Endothelial cell of umbilical vein (primary cell): ENCODE measurements around the gene BLOC1S3. TPM values are rescaled to one million over a fixed set of nuclear protein-coding genes. Genes with fewer than 3 reads are reported as not detected.

Source experiments
- BruUV-seq: library from RNA; stranded (reverse); fragments of 400-500 nt; replicated peaks from 2 replicates; lab custom pipeline; 2021; lab: Mats Ljungman, UMichigan
- CTCF ChIA-PET: fragments of 300-600, 350-600 bp; sonication (Branson Sonifier 250); formaldehyde crosslinking; loops from one replicate; lab custom pipeline; 2021; ENCODE audit warnings: antibody characterized with exemption, inconsistent platforms; lab: Charles Lee
- POLR2A ChIA-PET: fragments of 300-600, 350-600 bp; sonication (Branson Sonifier 250); formaldehyde crosslinking; loops from one replicate; lab custom pipeline; 2021; ENCODE audit warnings: antibody characterized with exemption, inconsistent platforms; lab: Charles Lee
- DNase-seq: peaks from one replicate; pipeline ENCODE4 v3.0.0-alpha.2; 2011; ENCODE audit warnings: low read depth, low spot score
- FAIRE-seq: peaks from 2 replicates; lab custom pipeline; 2011; peaks lifted over from hg19 to GRCh38; lab: Jason Lieb, UNC
- H2AFZ ChIP-seq: 2 replicates; pipeline ENCODE4 v1.6.0; 2012; ENCODE audit warnings: low read depth, low read length, control low read depth, inconsistent platforms
- H3K27ac ChIP-seq: 2 replicates; pipeline ENCODE4 v1.5.1; 2011; ENCODE audit warnings: low read depth, mild to moderate bottlenecking, control low read depth, low read length, moderate library complexity; ENCODE audit not compliant: insufficient read depth
- H3K27me3 ChIP-seq, 2 experiments: 2 replicates each; pipeline versions ENCODE4 v1.6.0 to v1.6.1; 2011; ENCODE audit warnings: low read length in 2 of 2, mixed read lengths in 1 of 2; ENCODE audit not compliant: control insufficient read depth in 2 of 2, insufficient read depth in 2 of 2
- H3K36me3 ChIP-seq, 2 experiments: 2 replicates in 1 of 2; 3 replicates in 1 of 2; pipeline ENCODE4 v1.5.1; 2011; ENCODE audit warnings: low read length in 2 of 2, mild to moderate bottlenecking in 1 of 2, moderate library complexity in 1 of 2; ENCODE audit not compliant: control insufficient read depth in 2 of 2, insufficient read depth in 2 of 2; ENCODE audit errors: extremely low read depth in 1 of 2
- H3K4me1 ChIP-seq: 3 replicates; pipeline ENCODE4 v1.5.1; 2011; ENCODE audit warnings: mild to moderate bottlenecking, low read length; ENCODE audit not compliant: control insufficient read depth, insufficient read depth; ENCODE audit errors: extremely low read depth
- H3K4me2 ChIP-seq: 2 replicates; pipeline ENCODE4 v1.6.1; 2011; ENCODE audit warnings: low read length, control low read depth, mixed read lengths; ENCODE audit not compliant: insufficient read depth
- H3K4me3 ChIP-seq, 3 experiments: fragments of 200-600 bp in 1 of 3; sonication (generic), shearing (Covaris generic) in 1 of 3; replicated peaks in 1 of 3; 2 replicates each; pipeline ENCODE4 v1.5.1; 2011 to 2016; ENCODE audit warnings: control low read depth in 3 of 3, low read length in 3 of 3, mild to moderate bottlenecking in 2 of 3, inconsistent platforms in 1 of 3, low read depth in 1 of 3, moderate library complexity in 1 of 3; ENCODE audit not compliant: insufficient read depth in 1 of 3
- H3K79me2 ChIP-seq: 2 replicates; pipeline ENCODE4 v1.6.0; 2012; ENCODE audit warnings: low read length, inconsistent platforms; ENCODE audit not compliant: control insufficient read depth, insufficient read depth
- H3K9ac ChIP-seq: replicated peaks from 2 replicates; pipeline ENCODE3; 2011; ENCODE audit warnings: low read length, control low read depth; ENCODE audit not compliant: insufficient read depth; ENCODE audit errors: extremely low read depth
- H3K9me1 ChIP-seq: replicated peaks from 3 replicates; pipeline ENCODE4 v1.6.0; 2011; ENCODE audit warnings: mild to moderate bottlenecking, low read length; ENCODE audit not compliant: control insufficient read depth, insufficient read depth; ENCODE audit errors: extremely low read depth
- H3K9me3 ChIP-seq: replicated peaks from 2 replicates; pipeline ENCODE4 v1.5.1; 2012; ENCODE audit warnings: low read length, inconsistent platforms; ENCODE audit not compliant: control insufficient read depth, insufficient read depth
- H4K20me1 ChIP-seq: replicated peaks from 2 replicates; pipeline ENCODE3; 2011; ENCODE audit warnings: mild to moderate bottlenecking, low read length; ENCODE audit not compliant: control insufficient read depth, insufficient read depth; ENCODE audit errors: extremely low read depth
- EZH2 ChIP-seq: IDR thresholded peaks from 2 replicates; pipeline ENCODE4 v1.6.1; 2012; ENCODE audit warnings: borderline replicate concordance, low read depth, mild to moderate bottlenecking, moderate library complexity, low read length, inconsistent platforms; ENCODE audit not compliant: severe bottlenecking
- FOS ChIP-seq: IDR thresholded peaks from 2 replicates; pipeline ENCODE4 v1.6.1; 2011; ENCODE audit warnings: mild to moderate bottlenecking, low read length, moderate library complexity, borderline replicate concordance; ENCODE audit not compliant: insufficient read depth
- GATA2 ChIP-seq: IDR thresholded peaks from 2 replicates; pipeline ENCODE4 v1.7.0; 2011; ENCODE audit warnings: low read depth, mild to moderate bottlenecking, moderate library complexity, mixed read lengths, low read length; ENCODE audit not compliant: insufficient read length, insufficient read depth
- POLR2A ChIP-seq: IDR thresholded peaks from 2 replicates; pipeline ENCODE4 v1.6.1; 2012; ENCODE audit warnings: low read depth, mild to moderate bottlenecking, control low read depth, low read length
- POLR2AphosphoS5 ChIP-seq: IDR thresholded peaks from 2 replicates; pipeline ENCODE4 v1.6.1; 2012; ENCODE audit warnings: low read depth, mild to moderate bottlenecking, control low read depth, low read length, moderate library complexity; ENCODE audit not compliant: insufficient read depth
- dilution Hi-C: fragments of 300-500 bp; cut with MboI; formaldehyde crosslinking; loops from one replicate; pipeline ENCODE4 v1.15.0; 2019; ENCODE audit warnings: low sequenced_read_pairs; ENCODE audit not compliant: extremely low pct_ligation_motif_present
- intact Hi-C: fragments of 100-400 bp; cut with micrococcal nuclease; formaldehyde crosslinking; loops from one replicate; pipeline ENCODE4 v1.10.0; 2022
- polyA plus RNA-seq, 4 experiments: library from polyadenylated mRNA; depleted of rRNA in 3 of 4; stranded (reverse) in 3 of 4; unstranded in 1 of 4; fragments of >200 nt; gene quantifications; 2 replicates each; pipeline versions ENCODE4 v1.2.1 to v1.2.3, GENCODE V29; 2011 to 2012; ENCODE audit warnings: missing spikeins in 1 of 4
- total RNA-seq: library from RNA; stranded (reverse); gene quantifications from 2 replicates; pipeline ENCODE4 v1.2.3, GENCODE V29; 2021
- TF ChIP-seq, protein P1 (sequence below), 2 donors: IDR thresholded peaks; 1 replicate in 1 of 2; 2 replicates in 1 of 2; pipeline ENCODE4 v1.5.1; 2011; ENCODE audit warnings: low read length in 2 of 2, mild to moderate bottlenecking in 2 of 2, moderate library complexity in 2 of 2, control low read depth in 1 of 2, inconsistent platforms in 1 of 2, low read depth in 1 of 2; ENCODE audit not compliant: insufficient read depth in 1 of 2; ENCODE audit errors: extremely low read depth in 1 of 2

The BLOC1S3 gene
- total and polyA plus RNA-seq, 2 donors (not counting 3 experiments of a cell fraction or from before 2014, with no cell fraction given) = 13.6 to 17.4 TPM

DNA sequence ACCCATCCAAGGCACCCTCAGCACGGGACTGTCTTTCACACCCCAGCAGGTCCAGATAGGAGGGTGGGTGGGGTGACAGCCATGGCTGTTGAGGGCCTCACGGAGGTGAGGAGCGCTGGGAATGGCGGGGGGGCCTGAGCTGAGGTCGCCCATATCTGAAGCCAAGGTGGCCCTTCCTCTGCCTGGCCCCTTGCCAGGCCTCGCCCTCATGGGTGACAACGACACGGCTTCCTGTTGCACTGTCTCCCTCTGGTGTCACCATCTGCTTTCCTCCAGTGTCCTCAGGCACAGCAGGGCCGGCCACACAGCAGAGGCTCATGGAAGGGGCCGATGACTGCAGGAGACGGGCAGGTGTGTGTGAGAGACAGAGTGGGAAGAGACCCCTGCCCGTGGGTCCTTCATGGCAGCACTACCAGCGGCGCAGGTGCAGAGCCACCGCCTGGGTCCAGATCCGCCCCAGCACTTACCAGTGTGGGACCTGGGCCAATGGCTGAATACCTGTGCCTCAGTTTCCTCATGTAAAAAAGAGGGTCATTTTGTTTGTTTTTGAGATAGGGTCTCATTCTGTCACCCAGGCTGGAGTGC, 9.7 kb upstream of the BLOC1S3 start:
- no peaks in the 10 kb centered on the region for H3K9me3 ChIP-seq
- H2AFZ ChIP-seq = no peak overlapping the region
- ChIA-PET CTCF (no interaction called here), POLR2A (no interaction called here)
- H4K20me1 ChIP-seq = no peaks in the 10 kb centered on the region
- no peaks in the 10 kb centered on the region for H3K9me1 ChIP-seq
- dilution Hi-C loops = no loop called here
- H3K79me2 ChIP-seq = no peaks in the 10 kb centered on the region
- H3K4me1 ChIP-seq = peaks cover 24% of the 10 kb centered on the region
- H3K27me3 ChIP-seq = no peaks in the 10 kb centered on the region
- BruUV-seq = no TSS peak
- H3K4me3 ChIP-seq = no peak overlapping the region
- no peak overlapping the region for H3K4me2 ChIP-seq
- TF ChIP-seq POLR2A (no peak), POLR2AphosphoS5 (no peak), FOS (no peak), EZH2 (no peak), GATA2 (no peak)
- TF ChIP-seq, protein P1, sequence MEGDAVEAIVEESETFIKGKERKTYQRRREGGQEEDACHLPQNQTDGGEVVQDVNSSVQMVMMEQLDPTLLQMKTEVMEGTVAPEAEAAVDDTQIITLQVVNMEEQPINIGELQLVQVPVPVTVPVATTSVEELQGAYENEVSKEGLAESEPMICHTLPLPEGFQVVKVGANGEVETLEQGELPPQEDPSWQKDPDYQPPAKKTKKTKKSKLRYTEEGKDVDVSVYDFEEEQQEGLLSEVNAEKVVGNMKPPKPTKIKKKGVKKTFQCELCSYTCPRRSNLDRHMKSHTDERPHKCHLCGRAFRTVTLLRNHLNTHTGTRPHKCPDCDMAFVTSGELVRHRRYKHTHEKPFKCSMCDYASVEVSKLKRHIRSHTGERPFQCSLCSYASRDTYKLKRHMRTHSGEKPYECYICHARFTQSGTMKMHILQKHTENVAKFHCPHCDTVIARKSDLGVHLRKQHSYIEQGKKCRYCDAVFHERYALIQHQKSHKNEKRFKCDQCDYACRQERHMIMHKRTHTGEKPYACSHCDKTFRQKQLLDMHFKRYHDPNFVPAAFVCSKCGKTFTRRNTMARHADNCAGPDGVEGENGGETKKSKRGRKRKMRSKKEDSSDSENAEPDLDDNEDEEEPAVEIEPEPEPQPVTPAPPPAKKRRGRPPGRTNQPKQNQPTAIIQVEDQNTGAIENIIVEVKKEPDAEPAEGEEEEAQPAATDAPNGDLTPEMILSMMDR (IDR thresholded peaks at IDR 0.05; ENCODE audit: extremely low read depth in 1 of 2, insufficient read depth in 1 of 2, low read depth in 1 of 2, low read length in 2 of 2) = no peak
- no peak overlapping the region for H3K27ac ChIP-seq
- FAIRE-seq (no peak), DNase-seq (no peak)
- H3K36me3 ChIP-seq = no peaks in the 10 kb centered on the region
- intact Hi-C loops = no loop called here
- H3K9ac ChIP-seq = no peak overlapping the region
